PFSK-1 (cell line): Measurements from ENCODE around the gene NDUFAF2.

Source experiments
- FOXP2 ChIP-seq: optimal IDR thresholded peaks from 2 replicates; pipeline ENCODE3; 2011; ENCODE audit warnings: borderline replicate concordance, control low read depth, inconsistent platforms; ENCODE audit not compliant: insufficient read depth; ENCODE audit errors: extremely low read length, extremely low read depth
- POLR2AphosphoS5 ChIP-seq: IDR thresholded peaks from 2 replicates; pipeline ENCODE4 v1.6.1; 2012; ENCODE audit warnings: low read depth, mild to moderate bottlenecking, control low read depth, low read length, moderate library complexity
- REST ChIP-seq, 2 experiments: IDR thresholded peaks; 2 replicates each; pipeline versions ENCODE4 v1.6.1 to v1.8.0; 2011 to 2012; ENCODE audit warnings: low read depth in 2 of 2, low read length in 2 of 2, control low read depth in 1 of 2, inconsistent platforms in 1 of 2, mild to moderate bottlenecking in 1 of 2, moderate library complexity in 1 of 2; ENCODE audit not compliant: insufficient read depth in 1 of 2
- SIN3A ChIP-seq: IDR thresholded peaks from 2 replicates; pipeline ENCODE4 v1.6.1; 2012; ENCODE audit warnings: mild to moderate bottlenecking, low read length, moderate library complexity, borderline replicate concordance; ENCODE audit not compliant: insufficient read depth
- TAF1 ChIP-seq: IDR thresholded peaks from 2 replicates; pipeline ENCODE4 v1.6.1; 2012; ENCODE audit warnings: low read length, control low read depth, borderline replicate concordance; ENCODE audit not compliant: insufficient read depth

Gene NDUFAF2

GRCh38 chr5:60992871-60993270 lies 47.9 kb downstream of the NDUFAF2 start:
- TF ChIP-seq SIN3A = no peak
- TF ChIP-seq POLR2AphosphoS5 = no peak
- TF ChIP-seq REST (IDR thresholded peaks at IDR 0.05; ENCODE audit: insufficient read depth in 1 of 2, low read depth in 2 of 2, low read length in 2 of 2) = no peak
- no peak for TF ChIP-seq TAF1
- no peak for TF ChIP-seq FOXP2

- TF ChIP-seq SIN3A (no peak), FOXP2 (no peak), REST (IDR thresholded peaks at IDR 0.05; ENCODE audit: insufficient read depth in 1 of 2, low read depth in 2 of 2, low read length in 2 of 2) (no peak), POLR2AphosphoS5 (no peak), TAF1 (no peak)
These were observed 48.4 kb downstream of the NDUFAF2 start for GRCh38 chr5:60993425-60993824.

- TF ChIP-seq TAF1 = no peak
- TF ChIP-seq FOXP2 = no peak
- TF ChIP-seq SIN3A = no peak
- no peak for TF ChIP-seq POLR2AphosphoS5
- no peak for TF ChIP-seq REST (IDR thresholded peaks at IDR 0.05; ENCODE audit: insufficient read depth in 1 of 2, low read depth in 2 of 2, low read length in 2 of 2)
These were observed 49.0 kb downstream of the NDUFAF2 start for GRCh38 chr5:60993875-60994571.

- TF ChIP-seq REST (IDR thresholded peaks at IDR 0.05; ENCODE audit: insufficient read depth in 1 of 2, low read depth in 2 of 2, low read length in 2 of 2) (no peak), TAF1 (no peak), FOXP2 (no peak), SIN3A (no peak), POLR2AphosphoS5 (no peak)
These were observed 51.4 kb downstream of the NDUFAF2 start for GRCh38 chr5:60996368-60996767.

- no peak for TF ChIP-seq SIN3A
- no peak for TF ChIP-seq FOXP2
- no peak for TF ChIP-seq TAF1
- no peak for TF ChIP-seq POLR2AphosphoS5
- TF ChIP-seq REST (IDR thresholded peaks at IDR 0.05; ENCODE audit: insufficient read depth in 1 of 2, low read depth in 2 of 2, low read length in 2 of 2) = no peak
These were observed 52.7 kb downstream of the NDUFAF2 start for GRCh38 chr5:60997721-60998120.
